ENCODE results near the gene EFCAB8.

The EFCAB8 gene

DNA sequence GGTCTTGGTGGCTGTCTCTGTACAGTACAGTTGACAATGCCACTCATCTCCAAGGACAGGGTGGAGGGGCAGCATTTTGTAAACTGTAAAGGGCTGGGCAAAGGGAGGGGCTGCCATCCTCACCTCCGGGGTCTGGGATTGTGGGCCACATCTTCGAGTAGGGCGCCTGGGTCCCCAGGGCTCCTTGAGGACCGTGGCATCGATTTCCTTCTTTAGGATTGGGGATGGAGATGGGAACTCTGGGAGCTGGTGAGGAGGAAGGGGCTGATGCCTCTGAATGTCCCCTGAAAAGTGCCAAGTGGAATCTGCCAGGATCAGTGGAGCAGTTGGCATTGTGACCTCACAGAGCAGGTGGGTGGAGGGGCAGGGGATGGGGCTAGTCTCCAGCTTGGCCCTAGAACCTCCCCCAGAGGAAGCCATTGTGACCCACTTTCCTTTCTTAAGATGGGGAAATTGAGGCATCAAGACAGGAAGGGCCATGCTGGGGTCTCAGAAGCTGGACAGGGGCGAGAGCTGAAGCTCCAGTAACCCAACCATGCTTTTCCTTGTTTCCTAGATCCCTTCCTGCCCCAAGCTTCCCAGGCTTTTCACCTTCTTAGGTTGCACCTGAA lies 145.5 kb downstream of the EFCAB8 start, which contains the start of gene SUN5:
SUN5 (minus strand) TSS at position 293 of the 611 bp plus-strand sequence; CDS start at position 200, 93 bp downstream.
- TF ChIP-seq GATA1 (IDR thresholded peaks at IDR 0.05; ENCODE audit: low read depth, low read length) (no peak), POLR2A (IDR thresholded peaks at IDR 0.05; ENCODE audit: low read length) (no peak)

DNA sequence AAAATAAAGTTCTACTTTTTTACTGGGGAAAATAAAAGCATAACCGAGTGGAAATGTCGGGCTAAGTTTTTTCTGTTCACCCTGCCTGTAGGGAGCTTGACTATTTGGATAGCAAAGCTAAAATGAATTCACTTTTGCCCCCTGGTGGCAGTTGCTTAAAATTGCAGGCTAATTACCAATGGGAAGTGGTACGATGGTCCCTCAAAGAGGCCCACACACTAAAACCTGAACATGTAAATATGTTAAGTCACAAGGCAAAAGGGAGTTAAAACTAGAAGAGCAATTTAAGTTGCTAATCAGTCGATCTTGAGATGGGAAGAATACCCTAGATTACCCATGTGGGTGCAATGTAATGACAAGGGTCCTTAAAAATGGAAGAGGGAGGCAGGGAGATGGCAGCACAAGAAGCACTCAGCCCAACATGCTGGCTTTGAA lies 146.4 kb downstream of the EFCAB8 start:
- DNase-seq = peak; percentile 32 to 53
- no peak for TF ChIP-seq POLR2A (IDR thresholded peaks at IDR 0.05; ENCODE audit: low read length)
- TF ChIP-seq GATA1 (IDR thresholded peaks at IDR 0.05; ENCODE audit: low read depth, low read length) = no peak

More for the DNA sequence above, 145.5 kb downstream of the EFCAB8 start, which contains the start of gene SUN5:
- no peak for DNase-seq

DNA sequence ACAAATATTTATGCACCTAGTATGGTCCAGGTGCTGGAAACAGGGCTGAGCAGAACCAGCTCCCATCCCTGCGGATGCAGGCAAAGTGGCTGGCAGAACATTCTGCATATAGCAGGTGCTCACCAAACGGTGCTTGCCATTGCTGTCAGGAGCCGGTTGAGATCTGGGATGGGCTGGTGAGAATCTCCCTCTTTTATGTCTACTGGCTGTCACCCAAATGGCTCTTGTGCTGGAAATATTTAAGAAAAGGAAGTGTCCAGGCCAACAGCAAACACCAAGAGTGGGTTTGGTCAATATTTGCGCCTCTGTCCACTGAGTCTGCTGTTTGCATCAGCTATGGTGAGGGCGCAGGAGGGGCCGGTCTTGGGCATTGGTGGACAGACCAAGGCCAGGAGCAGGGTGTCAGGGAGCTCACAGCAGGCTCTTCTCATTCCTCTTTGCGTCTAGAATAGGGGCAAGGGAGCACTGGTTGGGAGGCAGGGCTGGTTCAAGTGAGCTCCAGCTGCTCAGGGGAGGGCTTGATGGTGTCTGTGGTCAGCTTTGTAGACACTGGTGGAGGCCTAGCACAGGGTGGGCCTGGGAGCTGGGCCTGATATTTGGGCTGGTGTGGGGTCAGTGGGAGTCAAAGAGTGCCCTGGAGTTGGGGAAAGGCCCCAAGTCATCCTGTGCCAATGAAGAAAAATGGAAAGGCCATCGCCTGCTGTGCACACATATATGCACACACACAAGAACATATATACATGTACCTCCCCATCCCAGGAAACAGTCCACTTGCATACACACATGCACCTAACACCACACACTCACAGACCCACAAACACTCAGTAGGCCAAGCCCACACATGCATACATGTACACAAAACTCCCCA lies 147.4 kb downstream of the EFCAB8 start:
- no peak for TF ChIP-seq POLR2A (IDR thresholded peaks at IDR 0.05; ENCODE audit: low read length)
- DNase-seq = no peak

DNA sequence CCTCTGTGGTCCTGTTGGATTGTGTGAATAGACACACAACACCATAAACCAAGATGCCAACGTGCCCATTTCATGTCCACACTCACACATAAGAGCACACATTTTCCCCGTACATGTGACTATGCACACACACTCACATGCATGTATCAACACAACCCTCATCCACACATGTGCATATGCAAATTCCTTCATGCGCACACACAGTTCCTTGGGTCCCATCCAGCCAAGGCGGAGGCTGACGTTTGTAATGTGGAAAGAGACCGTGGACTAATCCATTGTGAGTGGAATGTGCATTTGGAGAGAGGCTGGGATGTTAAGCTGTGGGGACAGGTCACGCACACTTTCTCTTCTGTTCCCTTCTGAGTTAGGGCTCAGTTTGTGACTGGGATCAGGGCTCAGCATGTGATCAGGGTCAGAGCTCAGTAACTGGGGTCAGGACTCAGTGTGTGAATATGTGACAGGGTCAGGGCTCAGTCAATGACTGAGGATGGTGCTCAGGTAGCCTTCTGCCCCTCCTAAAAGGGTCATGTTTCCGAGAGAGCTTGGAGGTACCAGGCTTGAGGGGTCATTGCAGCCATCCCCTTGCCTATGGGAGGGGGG lies 148.2 kb downstream of the EFCAB8 start:
- TF ChIP-seq POLR2A (IDR thresholded peaks at IDR 0.05; ENCODE audit: low read length) (no peak), GATA1 (IDR thresholded peaks at IDR 0.05; ENCODE audit: low read depth, low read length) (no peak)
- DNase-seq = no peak

DNA sequence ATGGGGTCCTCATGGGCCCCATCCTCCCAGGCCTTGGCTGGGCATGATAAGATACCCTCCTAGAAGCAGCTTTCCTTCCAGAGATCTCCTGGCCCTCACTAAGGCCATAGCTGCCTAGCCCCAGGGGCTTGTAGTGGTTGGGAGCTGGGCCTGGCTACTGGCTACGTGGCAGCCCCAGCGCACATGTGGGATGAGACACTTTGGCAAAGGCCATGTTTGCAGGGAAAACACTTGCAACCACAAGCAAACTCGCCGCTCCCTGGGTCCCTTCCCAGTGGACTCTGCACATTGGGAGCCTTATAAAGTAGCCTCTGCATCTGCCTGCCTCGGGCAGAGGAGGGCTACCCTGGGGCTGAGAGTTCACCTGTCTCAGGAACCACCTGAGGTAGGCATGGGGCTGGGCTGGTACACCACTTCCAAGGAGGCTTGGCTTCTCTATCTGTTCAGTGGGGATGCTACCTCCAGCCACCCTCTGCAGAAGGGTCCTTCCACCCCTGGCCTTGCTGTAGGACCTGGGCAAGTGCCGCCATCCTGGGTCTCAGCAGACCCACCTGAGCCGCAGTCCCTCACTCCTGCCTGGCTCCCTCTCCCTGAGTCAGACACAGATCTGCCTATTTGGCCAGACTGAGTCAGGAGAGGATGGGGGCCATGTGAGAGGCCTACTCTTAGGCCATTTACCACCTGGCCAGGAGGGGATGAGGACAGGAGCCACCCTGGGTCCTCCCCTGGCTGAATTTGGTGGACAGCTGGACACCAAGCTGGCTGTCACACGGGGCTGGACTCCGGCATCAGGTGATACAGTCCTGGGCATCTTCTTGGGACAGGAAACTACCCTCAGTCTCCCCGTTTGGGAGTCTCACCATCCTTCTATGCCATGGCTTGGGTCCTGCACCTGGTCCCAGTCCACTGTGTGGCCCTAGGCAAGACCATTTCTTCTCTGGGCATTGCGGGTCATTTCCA lies 148.9 kb downstream of the EFCAB8 start, which contains the start of gene BPIFB2:
BPIFB2 (plus strand) TSS at position 329 of the 960 bp plus-strand sequence. CDS start 871 bp downstream, outside the sequence.
- no peak for DNase-seq
- TF ChIP-seq GATA1 (IDR thresholded peaks at IDR 0.05; ENCODE audit: low read depth, low read length) = no peak
- no peak for TF ChIP-seq POLR2A (IDR thresholded peaks at IDR 0.05; ENCODE audit: low read length)

DNA sequence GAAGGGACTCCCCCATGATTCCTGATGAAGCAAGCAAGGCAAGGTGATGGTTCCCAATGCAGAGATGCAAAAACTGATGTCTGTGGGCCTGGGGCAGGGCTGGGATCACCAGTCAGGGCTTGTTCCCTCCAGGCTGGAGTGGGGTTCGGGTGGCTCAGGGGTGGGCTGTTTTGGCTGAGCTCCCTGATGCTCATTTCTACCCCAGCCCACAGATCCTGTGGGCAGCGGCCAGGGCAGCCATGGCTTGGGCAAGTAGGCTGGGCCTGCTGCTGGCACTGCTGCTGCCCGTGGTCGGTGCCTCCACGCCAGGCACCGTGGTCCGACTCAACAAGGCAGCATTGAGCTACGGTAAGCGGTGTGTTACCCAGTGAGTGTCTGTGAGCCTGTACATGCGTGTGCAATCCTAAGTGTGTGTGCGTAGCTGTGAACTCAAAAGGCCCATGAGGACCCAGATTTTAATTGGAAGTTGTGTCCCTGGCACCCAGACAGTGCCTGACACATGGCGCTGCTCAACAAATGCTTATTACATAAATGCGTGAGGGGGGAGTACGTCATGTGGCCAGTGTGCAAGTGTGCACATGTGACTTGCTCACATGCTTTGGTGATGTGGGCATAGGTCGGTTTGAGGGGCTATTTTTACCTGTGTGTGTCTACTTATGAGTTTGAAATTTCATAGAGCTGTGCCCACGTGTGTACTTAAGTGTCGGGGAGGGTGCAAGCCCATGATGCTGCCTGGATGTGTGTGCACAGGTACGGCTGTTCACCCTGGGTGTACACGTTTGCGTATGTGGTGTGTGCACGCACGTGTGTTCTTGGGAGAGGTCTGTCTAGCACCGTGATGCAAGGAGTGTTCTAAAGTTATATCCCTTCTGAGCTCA lies 149.9 kb downstream of the EFCAB8 start:
- TF ChIP-seq POLR2A (IDR thresholded peaks at IDR 0.05; ENCODE audit: low read length) = no peak
- no peak for TF ChIP-seq GATA1 (IDR thresholded peaks at IDR 0.05; ENCODE audit: low read depth, low read length)
- DNase-seq = no peak

DNA sequence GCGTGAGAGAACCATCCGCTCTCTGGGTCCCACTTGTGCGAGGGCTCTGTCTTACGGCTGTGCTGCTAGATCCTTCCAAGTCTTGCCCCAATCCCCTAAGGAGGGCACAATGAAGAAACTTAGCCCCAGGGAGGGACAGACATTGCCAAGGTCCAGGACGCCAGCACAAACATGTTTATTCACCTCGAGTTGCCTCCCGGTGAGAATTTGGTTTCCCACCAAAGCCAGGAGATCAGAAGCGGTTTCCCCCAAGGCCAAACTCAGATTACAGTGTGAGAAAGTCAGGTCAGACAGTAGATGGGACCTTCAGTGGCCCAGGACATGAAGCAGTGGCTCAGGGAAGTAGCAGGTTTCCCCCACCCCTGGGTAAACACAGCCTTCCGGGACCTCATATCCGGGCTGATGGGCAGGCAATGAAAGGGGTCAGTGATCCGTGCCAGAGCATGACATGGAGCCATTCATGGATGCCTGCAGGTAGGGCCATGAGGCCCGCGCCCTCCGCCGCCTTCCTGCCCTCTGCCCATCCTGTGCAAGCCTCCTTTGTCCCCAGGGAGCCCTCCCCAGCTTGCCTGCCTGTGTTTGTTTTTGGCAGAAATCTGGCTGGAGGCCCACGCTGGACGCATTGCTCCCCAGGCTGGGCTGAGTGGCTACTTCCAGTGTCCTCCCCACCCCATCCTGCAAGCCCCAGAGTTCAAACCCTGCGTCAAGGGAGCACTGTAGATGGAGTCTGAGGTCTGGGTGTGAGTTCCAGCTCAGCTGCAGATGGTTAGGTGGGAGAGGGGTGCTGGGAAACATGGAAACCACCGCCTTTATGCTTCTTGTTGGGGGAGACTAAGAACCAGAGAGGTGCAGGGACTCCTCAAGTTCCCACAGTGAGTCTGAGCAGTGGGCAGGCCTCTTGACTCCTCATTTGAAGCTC lies 150.8 kb downstream of the EFCAB8 start:
- no peak for TF ChIP-seq POLR2A (IDR thresholded peaks at IDR 0.05; ENCODE audit: low read length)
- no peak for TF ChIP-seq GATA1 (IDR thresholded peaks at IDR 0.05; ENCODE audit: low read depth, low read length)
- DNase-seq = no peak

DNA sequence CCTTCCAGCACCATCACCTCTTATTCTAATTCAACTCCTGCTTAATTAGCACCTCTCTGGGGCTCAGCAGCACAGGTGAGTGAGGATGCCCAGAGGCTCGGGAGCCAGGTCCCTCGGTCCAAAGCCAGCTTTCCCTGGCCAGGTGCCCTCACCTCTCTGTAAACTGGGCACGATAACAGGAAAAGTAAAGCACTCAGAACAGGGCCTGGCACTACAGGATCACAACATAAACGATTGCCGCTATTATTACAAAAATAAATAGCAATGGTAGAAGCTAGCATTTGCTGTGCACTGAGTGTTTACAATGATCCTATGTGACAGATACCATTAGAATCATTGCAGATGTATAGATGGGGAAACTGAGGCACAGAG lies 151.4 kb downstream of the EFCAB8 start:
- no peak for DNase-seq
- no peak for TF ChIP-seq POLR2A (IDR thresholded peaks at IDR 0.05; ENCODE audit: low read length)
- no peak for TF ChIP-seq GATA1 (IDR thresholded peaks at IDR 0.05; ENCODE audit: low read depth, low read length)

DNA sequence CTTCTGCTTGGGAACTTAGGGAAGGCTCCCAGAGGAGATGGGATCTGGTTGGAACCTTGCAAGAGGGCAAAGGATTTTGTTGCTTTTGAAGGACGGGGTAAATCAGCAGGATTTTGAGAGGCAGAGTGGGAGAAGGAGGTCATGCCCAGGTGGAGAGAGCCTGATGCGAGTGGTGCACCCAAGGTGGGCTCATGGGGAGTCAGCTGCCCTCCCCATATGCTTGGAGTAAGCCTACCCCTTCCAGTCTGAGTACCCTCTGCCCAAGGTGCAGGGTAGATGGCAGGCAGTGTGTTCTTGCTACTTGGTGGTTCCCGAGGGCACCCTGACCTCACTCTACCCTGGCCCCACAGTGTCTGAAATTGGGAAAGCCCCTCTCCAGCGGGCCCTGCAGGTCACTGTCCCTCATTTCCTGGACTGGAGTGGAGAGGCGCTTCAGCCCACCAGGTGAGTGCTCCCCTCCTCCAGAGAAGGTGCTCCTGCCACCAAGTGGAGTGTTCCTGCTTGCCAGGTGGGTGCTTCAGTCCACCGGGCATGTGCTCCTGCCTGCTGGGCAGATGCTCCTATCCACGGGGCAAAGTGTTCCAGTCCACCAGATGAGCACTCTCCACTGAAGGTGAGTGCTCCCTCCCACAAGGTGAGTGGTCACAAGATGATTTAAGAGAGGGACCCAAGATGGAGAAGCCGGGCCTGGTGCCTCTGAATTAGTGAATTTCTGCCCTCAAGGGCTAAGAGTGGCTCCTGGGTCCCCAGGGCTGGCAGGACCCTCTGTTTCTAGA lies 152.1 kb downstream of the EFCAB8 start:
- DNase-seq = no peak
- TF ChIP-seq POLR2A (IDR thresholded peaks at IDR 0.05; ENCODE audit: low read length) (no peak), GATA1 (IDR thresholded peaks at IDR 0.05; ENCODE audit: low read depth, low read length) (no peak)

Measured in erythroblast (primary cell).